GM19463 (cell line): ENCODE data around the gene LSM11.
"Not testable (repeated sequence)": the region's sequence is repeated elsewhere in the genome, so short reads cannot be mapped to it uniquely, and the experiment has no call there.

Experiments
- ATAC-seq: cut with Tn5 transposase; IDR thresholded peaks from one replicate; pipeline ENCODE4 v1.9.1; 2021; ENCODE audit warnings: mild to moderate bottlenecking, moderate library complexity; ENCODE audit not compliant: unreplicated experiment

Gene LSM11

GRCh38 chr5:157743163-157744050 is at the start of gene LSM11:
Gene LSM11, plus strand, starts transcription at chr5:157743712. Its CDS starts 39 bp downstream, at chr5:157743751.
- ATAC-seq = peak; percentile 91

GRCh38 chr5:157693816-157694215 is 49.7 kb upstream of the LSM11 start:
- not testable (repeated sequence) for ATAC-seq

GRCh38 chr5:157696154-157696553 is 47.4 kb upstream of the LSM11 start:
- not testable (repeated sequence) for ATAC-seq

GRCh38 chr5:157698674-157699073 is 44.8 kb upstream of the LSM11 start:
- ATAC-seq = not testable (repeated sequence)

GRCh38 chr5:157703736-157704135 is 39.8 kb upstream of the LSM11 start:
- ATAC-seq = no peak

- no peak for ATAC-seq
These were observed 34.6 kb upstream of the LSM11 start for GRCh38 chr5:157708866-157709265.

GRCh38 chr5:157709346-157709745 is 34.2 kb upstream of the LSM11 start:
- ATAC-seq = no peak

- no peak for ATAC-seq
These were observed 33.1 kb upstream of the LSM11 start for GRCh38 chr5:157710431-157710830.

- ATAC-seq = no peak
These were observed 32.6 kb upstream of the LSM11 start for GRCh38 chr5:157710882-157711281.

GRCh38 chr5:157713830-157714595 is 29.5 kb upstream of the LSM11 start:
- no peak for ATAC-seq

GRCh38 chr5:157714596-157714864 is 29.0 kb upstream of the LSM11 start:
- ATAC-seq = no peak

- ATAC-seq = peak; percentile 66
These were observed 25.0 kb upstream of the LSM11 start for GRCh38 chr5:157718519-157718918.

GRCh38 chr5:157719245-157719644 is 24.3 kb upstream of the LSM11 start:
- no peak for ATAC-seq

- ATAC-seq = no peak
These were observed 22.4 kb upstream of the LSM11 start for GRCh38 chr5:157721159-157721558.

GRCh38 chr5:157722895-157723294 is 20.6 kb upstream of the LSM11 start:
- not testable (repeated sequence) for ATAC-seq

GRCh38 chr5:157726607-157727006 is 16.9 kb upstream of the LSM11 start:
- ATAC-seq = not testable (repeated sequence)

GRCh38 chr5:157727858-157728257 is 15.7 kb upstream of the LSM11 start:
- not testable (repeated sequence) for ATAC-seq

GRCh38 chr5:157729858-157730257 is 13.7 kb upstream of the LSM11 start:
- peak; percentile 46 for ATAC-seq

- ATAC-seq = no peak
These were observed 12.6 kb upstream of the LSM11 start for GRCh38 chr5:157730900-157731271.

- peak; percentile 94 for ATAC-seq
These were observed 12.0 kb upstream of the LSM11 start, which contains the start of gene THG1L for GRCh38 chr5:157731272-157732129. Gene THG1L, plus strand, starts transcription at chr5:157731420. Its CDS starts 21 bp downstream, at chr5:157731441.

GRCh38 chr5:157732130-157732514 is 11.4 kb upstream of the LSM11 start:
- ATAC-seq = no peak
